SK-N-SH (cell line): ENCODE results near the gene MUC5B. TPM values are rescaled to one million over a fixed set of nuclear protein-coding genes. Genes with fewer than 3 reads are reported as not detected.
A peak's percentile ranks its signal among the peaks of the same experiment; 100 is the strongest.

Source experiments
- CTCF ChIA-PET: fragments of 300-600, 350-600 bp; formaldehyde crosslinking; extraction: SDS; loops from one replicate; lab custom pipeline; 2021; lab: Yijun Ruan, JAX
- POLR2A ChIA-PET: fragments of 350-600 bp; sonication (Branson Sonifier 250); formaldehyde crosslinking; extraction: SDS; loops from one replicate; lab custom pipeline; 2020; ENCODE audit warnings: antibody characterized with exemption, inconsistent platforms; lab: Yijun Ruan, JAX
- DNase-seq: peaks from one replicate; pipeline ENCODE4 v3.0.0; 2012
- H2AFZ ChIP-seq: fragments of 200-600 bp; sonication (generic); 2 replicates; pipeline ENCODE4 v1.8.1; 2016; ENCODE audit warnings: antibody characterized with exemption, mild to moderate bottlenecking, low read depth
- H3F3A ChIP-seq: fragments of 200-600 bp; sonication (generic); replicated peaks from 2 replicates; pipeline ENCODE3; 2016; ENCODE audit warnings: antibody characterized with exemption, mild to moderate bottlenecking; ENCODE audit not compliant: insufficient read depth
- H3K27ac ChIP-seq, 2 experiments: fragments of 200-500 bp in 1 of 2; fragments of 200-600 bp in 1 of 2; sonication (Bioruptor generic) in 1 of 2; sonication (generic), shearing (Covaris generic) in 1 of 2; 2 replicates each; pipeline versions ENCODE4 v1.5.1 to v1.6.1; 2014 to 2016; ENCODE audit warnings: low read depth in 2 of 2, inconsistent platforms in 1 of 2, low read length in 1 of 2, mild to moderate bottlenecking in 1 of 2, mixed read lengths in 1 of 2
- H3K27me3 ChIP-seq: fragments of 200-600 bp; sonication (generic), shearing (Covaris generic); 2 replicates; pipeline ENCODE4 v1.6.1; 2016; ENCODE audit warnings: mixed run types; ENCODE audit not compliant: insufficient read depth
- H3K36me3 ChIP-seq, 2 experiments: fragments of 200-500 bp in 1 of 2; fragments of 200-600 bp in 1 of 2; sonication (Bioruptor generic) in 1 of 2; sonication (generic) in 1 of 2; replicated peaks in 1 of 2; 2 replicates each; pipeline versions ENCODE3 to v1.5.1; 2014 to 2016; ENCODE audit warnings: low read length in 1 of 2, mild to moderate bottlenecking in 1 of 2; ENCODE audit not compliant: insufficient read depth in 2 of 2, control insufficient read depth in 1 of 2
- H3K4me1 ChIP-seq, 2 experiments: fragments of 200-500 bp in 1 of 2; fragments of 200-600 bp in 1 of 2; sonication (Bioruptor generic) in 1 of 2; sonication (generic), shearing (Covaris generic) in 1 of 2; 2 replicates each; pipeline versions ENCODE4 v1.5.1 to v1.6.1; 2014 to 2016; ENCODE audit warnings: low read depth in 1 of 2, low read length in 1 of 2, mixed run types in 1 of 2; ENCODE audit not compliant: insufficient read depth in 2 of 2, control insufficient read depth in 1 of 2
- H3K4me2 ChIP-seq: fragments of 200-600 bp; sonication (generic), shearing (Covaris generic); 2 replicates; pipeline ENCODE4 v1.6.1; 2017; ENCODE audit warnings: mixed run types
- H3K4me3 ChIP-seq, 2 experiments: fragments of 200-500 bp in 1 of 2; fragments of 200-600 bp in 1 of 2; sonication (Bioruptor generic) in 1 of 2; sonication (generic), shearing (Covaris generic) in 1 of 2; 2 replicates each; pipeline versions ENCODE4 v1.5.1 to v1.8.1; 2014 to 2016; ENCODE audit warnings: low read depth in 2 of 2, inconsistent platforms in 1 of 2, low read length in 1 of 2, mild to moderate bottlenecking in 1 of 2, mixed read lengths in 1 of 2, moderate library complexity in 1 of 2
- H3K79me2 ChIP-seq: fragments of 200-600 bp; sonication (generic); 2 replicates; pipeline ENCODE4 v1.8.1; 2017; ENCODE audit warnings: mild to moderate bottlenecking; ENCODE audit not compliant: insufficient read depth
- H3K9ac ChIP-seq: fragments of 200-600 bp; sonication (generic); 2 replicates; pipeline ENCODE4 v1.6.1; 2017; ENCODE audit warnings: mixed run types
- H3K9me2 ChIP-seq: fragments of 200-600 bp; sonication (generic); 2 replicates; pipeline ENCODE4 v1.6.1; 2017; ENCODE audit warnings: mixed run types
- H3K9me3 ChIP-seq: fragments of 200-600 bp; sonication (generic); 2 replicates; pipeline ENCODE4 v1.6.1; 2017; ENCODE audit warnings: mixed run types, mild to moderate bottlenecking, moderate library complexity
- H4K20me1 ChIP-seq: fragments of 200-600 bp; sonication (generic); 2 replicates; pipeline ENCODE4 v1.6.1; 2017; ENCODE audit warnings: mild to moderate bottlenecking, mixed run types; ENCODE audit not compliant: insufficient read depth
- CTCF ChIP-seq: fragments of 200-600 bp; sonication (generic); IDR thresholded peaks from 2 replicates; pipeline ENCODE4 v1.6.1; 2017; ENCODE audit warnings: antibody characterized with exemption, mild to moderate bottlenecking, moderate library complexity
- EP300 ChIP-seq, 2 experiments: IDR thresholded peaks; 2 replicates each; pipeline versions ENCODE4 v1.4.0 to v1.6.1; 2012; ENCODE audit warnings: borderline replicate concordance in 1 of 2, low read depth in 1 of 2, low read length in 1 of 2
- EZH2phosphoT487 ChIP-seq: fragments of 200-600 bp; sonication (generic); IDR thresholded peaks from 2 replicates; pipeline ENCODE4 v1.6.1; 2017; ENCODE audit warnings: low read depth, mixed run types, mild to moderate bottlenecking, antibody characterized with exemption, moderate library complexity, borderline replicate concordance
- GATA2 ChIP-seq: sonication (generic); formaldehyde crosslinking; IDR thresholded peaks from 2 replicates; pipeline ENCODE4 v1.5.0; 2020; ENCODE audit warnings: mild to moderate bottlenecking, missing genetic modification reagents
- MAX ChIP-seq: IDR thresholded peaks from 2 replicates; pipeline ENCODE4 v1.4.0; 2012; ENCODE audit warnings: low read depth
- RAD21 ChIP-seq: IDR thresholded peaks from 2 replicates; pipeline ENCODE4 v1.6.1; 2012; ENCODE audit warnings: mild to moderate bottlenecking, low read length
- TCF12 ChIP-seq: IDR thresholded peaks from 2 replicates; pipeline ENCODE4 v1.4.0; 2012
- TEAD4 ChIP-seq: IDR thresholded peaks from 2 replicates; pipeline ENCODE4 v1.4.0; 2012; ENCODE audit warnings: mild to moderate bottlenecking, borderline replicate concordance; ENCODE audit not compliant: insufficient read depth
- YY1 ChIP-seq: IDR thresholded peaks from 2 replicates; pipeline ENCODE4 v1.4.0; 2012; ENCODE audit warnings: low read depth, mild to moderate bottlenecking
- WGBS: methylation state at CpG from one replicate; pipeline ENCODE4 v1.1.6; 2017; ENCODE audit warnings: low lambda C conversion rate; 5-methylcytosine and 5-hydroxymethylcytosine counted together
- polyA plus RNA-seq, 3 experiments: library from polyadenylated mRNA; depleted of rRNA; stranded (reverse); fragments of >200 nt; gene quantifications; 2 replicates each; pipeline ENCODE4 v1.2.3, GENCODE V29; 2012

MUC5B gene
- polyA plus RNA-seq, 1 of the 3 experiments (the other 2 are of a cell fraction), result not detected

- POLR2A ChIA-PET, result no interaction called here
- peak; percentile 9 for DNase-seq
- CTCF ChIA-PET, result interaction anchor here (1.0 to 1.6 kb wide), 4 partner anchors 9 to 213 kb away, joined by 4 to 8 read pairs (median 6); no protein-coding TSS in a partner anchor
- H3K36me3 ChIP-seq, result peaks cover 0 to 27% of the 10 kb centered on the region in 2 experiments
- peaks cover 53% of the 10 kb centered on the region for H4K20me1 ChIP-seq
- WGBS, result 93% methylated on average over 15 of the region's 17 CpGs
- H3K27ac ChIP-seq, result no peak overlapping the region
- H3K4me3 ChIP-seq, result no peak overlapping the region
- H3K9me3 ChIP-seq, result no peaks in the 10 kb centered on the region
- peaks cover 0 to 5% of the 10 kb centered on the region in 2 experiments; a peak in 1 of 4 replicates for H3K4me1 ChIP-seq
- H3K9me2 ChIP-seq, result no peaks in the 10 kb centered on the region
- H3K27me3 ChIP-seq, result no peaks in the 10 kb centered on the region
- TF ChIP-seq TCF12, result no peak
- TF ChIP-seq EP300 (IDR thresholded peaks at IDR 0.05; ENCODE audit: borderline replicate concordance in 1 of 2, low read depth in 1 of 2, low read length in 1 of 2), result no peak
- TF ChIP-seq RAD21, result no peak
- TF ChIP-seq MAX, result no peak
- no peak for TF ChIP-seq GATA2 (CRISPR knock-in tag)
- no peak for TF ChIP-seq YY1
- TF ChIP-seq EZH2phosphoT487, result no peak
- TF ChIP-seq, all 33 proteins: peak for 0
- Histone ChIP-seq H3K9ac (no peak overlapping the region), H2AFZ (no peak overlapping the region), H3K4me2 (no peak overlapping the region), H3F3A (no peaks in the 10 kb centered on the region), H3K79me2 (peaks cover 97% of the 10 kb centered on the region)
These were observed 79.7 kb downstream of the MUC5B start for GRCh38 chr11:1302461-1303125.

- H3K4me3 ChIP-seq, result no peak overlapping the region
- H3K27ac ChIP-seq, result no peak overlapping the region
- H3K27me3 ChIP-seq, result no peaks in the 10 kb centered on the region
- no peak overlapping the region for H3K9ac ChIP-seq
- ChIA-PET CTCF (interaction anchor here (1.2 to 1.6 kb wide), 2 partner anchors 90 to 212 kb away, joined by 3 to 8 read pairs; no protein-coding TSS in a partner anchor), POLR2A (no interaction called here)
- no peak overlapping the region for H3K4me2 ChIP-seq
- WGBS, result 92% methylated on average over 15 of the region's 25 CpGs
- TF ChIP-seq CTCF, result peak; percentile 29; the same call in 1 of the 2 replicates
- no peak for TF ChIP-seq TEAD4
- TF ChIP-seq RAD21, result peak; percentile 24; the same call in 1 of the 2 replicates
- no peaks in the 10 kb centered on the region for H3K9me3 ChIP-seq
- peaks cover 0 to 10% of the 10 kb centered on the region in 2 experiments; a peak in 1 of 4 replicates for H3K4me1 ChIP-seq
- no peaks in the 10 kb centered on the region for H3K9me2 ChIP-seq
- peaks cover 59% of the 10 kb centered on the region for H4K20me1 ChIP-seq
- DNase-seq, result peak; percentile 59
- H3K79me2 ChIP-seq, result peaks cover 97% of the 10 kb centered on the region
- H2AFZ ChIP-seq, result no peak overlapping the region
- peaks cover 0 to 20% of the 10 kb centered on the region in 2 experiments for H3K36me3 ChIP-seq
- no peaks in the 10 kb centered on the region for H3F3A ChIP-seq
These were observed 80.4 kb downstream of the MUC5B start for GRCh38 chr11:1303126-1303821.
